GM19468 (cell line): Measurements from ENCODE around the gene MGAT4B.

Experiments used
- ATAC-seq: cut with Tn5 transposase; IDR thresholded peaks from one replicate; pipeline ENCODE4 v1.9.1; 2021; ENCODE audit warnings: mild to moderate bottlenecking, moderate library complexity, moderate number of reproducible peaks; ENCODE audit not compliant: unreplicated experiment; ENCODE audit errors: extremely low read depth

The MGAT4B gene

GRCh38 chr5:179776411-179776938 is 30.2 kb downstream of the MGAT4B start:
- no peak for ATAC-seq

- no peak for ATAC-seq
Observed at GRCh38 chr5:179774442-179774841, 32.2 kb downstream of the MGAT4B start.

GRCh38 chr5:179773686-179774040 is 33.0 kb downstream of the MGAT4B start:
- no peak for ATAC-seq

DNA sequence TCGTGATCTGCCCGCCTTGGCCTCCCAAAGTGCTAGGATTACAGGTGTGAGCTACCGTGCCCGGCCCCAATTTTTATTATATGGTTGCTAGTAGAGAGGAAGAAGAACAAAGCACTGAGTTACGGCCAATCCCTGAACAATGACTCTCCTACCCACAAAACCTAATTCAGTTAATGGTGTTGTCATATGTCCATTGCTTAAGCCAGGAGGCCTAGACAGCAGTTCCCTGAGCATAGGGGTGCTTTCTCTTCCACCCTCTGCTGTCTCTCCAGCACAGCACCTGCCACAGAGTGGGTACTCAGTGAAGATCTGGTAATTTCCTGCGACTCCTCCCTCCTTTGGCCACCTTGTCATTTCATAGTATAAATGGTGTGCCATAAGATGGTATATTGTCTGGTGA is 34.3 kb downstream of the MGAT4B start:
- no peak for ATAC-seq

DNA sequence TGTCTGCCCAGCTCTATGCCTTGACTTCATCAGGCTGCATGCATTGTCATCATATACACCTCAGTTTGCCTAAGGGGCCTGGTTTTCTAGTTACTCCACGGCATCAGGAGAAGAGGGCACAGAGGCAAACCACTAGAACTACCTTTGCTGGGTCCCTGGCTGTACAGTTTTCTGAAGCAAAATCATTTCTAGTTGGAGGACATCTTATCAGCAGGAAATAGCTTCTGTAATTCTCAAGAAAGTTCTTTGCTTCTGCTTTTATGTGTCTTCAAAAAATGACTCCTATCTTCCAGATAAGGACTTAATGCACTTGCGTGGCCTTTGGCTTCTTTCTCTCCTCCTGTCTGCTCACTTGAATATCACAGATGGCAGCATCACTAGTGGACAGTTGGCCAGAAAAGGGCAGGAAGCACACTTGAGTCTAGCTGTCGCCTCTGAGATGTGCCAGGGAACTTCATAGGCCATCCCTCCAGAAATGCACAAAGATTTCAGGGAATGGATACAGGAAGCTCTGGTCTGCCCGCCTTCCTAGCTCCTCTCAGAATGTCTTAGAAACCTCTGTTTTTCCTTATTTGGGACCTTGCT is 35.3 kb downstream of the MGAT4B start:
- no peak for ATAC-seq

DNA sequence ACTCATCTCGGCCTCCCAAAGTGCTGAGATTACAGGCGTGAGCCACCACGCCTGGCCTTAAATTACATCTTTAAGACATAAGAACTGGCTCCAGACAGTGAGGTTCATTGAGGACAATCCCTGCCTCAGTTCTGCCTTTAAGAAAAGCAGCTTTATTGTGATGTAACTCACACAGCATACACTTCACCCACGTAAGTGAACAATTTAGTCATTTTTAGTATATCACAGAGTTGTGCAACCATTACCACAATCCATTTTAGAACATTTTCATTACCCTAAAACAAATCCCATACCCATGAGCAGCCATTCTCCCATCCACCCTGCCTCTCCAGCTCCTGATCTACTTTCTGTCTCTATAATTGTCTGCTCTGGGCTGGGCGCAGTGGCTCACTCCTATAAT is 36.9 kb downstream of the MGAT4B start:
- ATAC-seq = no peak

GRCh38 chr5:179769271-179769670 is 37.4 kb downstream of the MGAT4B start:
- ATAC-seq = no peak

DNA sequence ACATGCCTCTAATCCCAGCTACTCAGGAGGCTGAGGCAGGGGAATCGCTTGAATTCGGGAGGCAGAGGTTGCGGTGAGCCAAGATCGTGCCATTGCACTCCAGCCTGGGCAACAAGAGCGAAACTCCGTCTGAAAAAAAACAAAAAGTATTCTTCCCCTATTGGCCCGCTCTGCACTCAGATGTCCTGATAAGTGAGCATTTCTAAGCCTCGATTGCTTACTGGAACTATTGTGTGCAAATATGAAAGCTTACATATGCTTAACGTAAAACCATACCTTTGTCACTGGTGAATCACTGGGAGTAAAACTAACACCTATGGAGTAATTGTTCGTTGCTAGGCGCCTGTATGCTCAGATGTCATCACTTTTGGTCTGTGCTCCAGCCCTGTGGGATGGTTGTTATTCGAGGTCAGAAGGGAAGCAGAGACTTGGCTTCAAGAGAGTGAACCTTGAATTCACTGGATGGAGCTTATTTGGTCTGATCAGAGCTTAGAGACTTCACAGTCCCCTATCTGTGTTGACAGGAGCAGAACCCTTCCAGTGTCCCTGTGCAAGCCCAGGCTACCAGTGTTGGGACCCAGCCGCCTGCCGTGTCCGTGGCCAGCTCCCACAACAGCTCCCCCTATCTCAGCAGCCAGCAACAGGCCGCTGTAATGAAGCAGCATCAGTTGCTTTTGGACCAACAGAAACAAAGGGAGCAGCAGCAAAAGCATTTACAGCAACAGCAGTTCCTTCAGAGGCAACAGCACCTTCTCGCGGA is 38.2 kb downstream of the MGAT4B start:
- ATAC-seq = no peak

DNA sequence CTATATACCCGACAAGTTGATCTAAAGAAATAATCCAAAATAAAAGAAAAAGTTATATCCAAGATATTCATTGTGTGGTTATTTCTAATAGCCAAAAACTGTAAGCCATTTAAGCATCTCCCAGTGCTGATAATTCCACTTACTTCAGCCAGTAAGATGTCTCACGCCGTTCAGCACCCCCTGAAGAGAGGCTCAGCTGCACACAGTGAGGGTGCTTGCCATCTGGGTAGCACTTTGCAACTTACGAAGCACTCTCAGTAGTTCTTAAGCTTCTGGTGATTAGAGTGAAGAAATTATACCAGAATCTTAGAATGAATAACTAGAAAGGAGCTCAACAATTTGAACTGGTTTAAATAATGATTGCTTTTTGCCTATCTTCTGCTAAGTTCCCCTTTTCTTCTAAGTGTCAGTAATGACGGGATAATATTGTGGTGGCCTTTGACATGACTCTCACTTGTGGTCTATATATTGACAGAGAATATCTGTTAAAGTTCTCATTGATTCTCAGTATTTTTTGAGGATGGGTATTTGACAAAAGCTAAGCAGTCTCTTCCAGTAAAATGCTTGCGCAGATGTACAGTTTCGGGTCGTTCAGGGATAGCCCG is 39.1 kb downstream of the MGAT4B start:
- ATAC-seq = no peak

- no peak for ATAC-seq
Observed at GRCh38 chr5:179766726-179767455, 39.8 kb downstream of the MGAT4B start.

DNA sequence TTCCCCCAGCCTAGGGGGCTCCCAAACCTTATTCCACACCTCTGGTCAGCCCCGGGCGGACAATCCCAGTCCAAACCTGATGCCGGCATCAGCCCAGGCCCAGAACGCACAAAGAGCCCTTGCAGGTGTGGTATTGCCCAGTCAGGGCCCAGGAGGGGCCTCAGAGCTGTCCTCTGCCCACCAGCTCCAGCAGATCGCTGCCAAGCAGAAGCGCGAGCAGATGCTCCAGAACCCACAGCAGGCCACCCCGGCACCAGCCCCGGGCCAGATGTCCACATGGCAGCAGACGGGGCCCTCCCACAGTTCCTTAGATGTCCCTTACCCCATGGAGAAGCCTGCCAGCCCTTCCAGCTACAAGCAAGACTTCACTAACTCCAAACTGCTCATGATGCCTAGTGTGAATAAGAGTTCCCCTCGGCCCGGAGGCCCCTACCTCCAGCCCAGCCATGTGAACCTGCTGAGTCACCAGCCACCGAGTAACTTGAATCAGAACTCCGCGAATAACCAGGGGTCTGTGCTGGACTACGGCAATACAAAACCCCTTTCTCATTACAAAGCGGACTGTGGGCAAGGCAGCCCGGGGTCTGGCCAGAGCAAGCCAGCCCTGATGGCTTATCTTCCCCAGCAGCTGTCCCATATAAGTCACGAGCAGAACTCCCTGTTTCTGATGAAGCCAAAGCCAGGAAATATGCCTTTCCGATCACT is 40.5 kb downstream of the MGAT4B start:
- no peak for ATAC-seq

GRCh38 chr5:179765400-179765799 is 41.3 kb downstream of the MGAT4B start:
- ATAC-seq = no peak

DNA sequence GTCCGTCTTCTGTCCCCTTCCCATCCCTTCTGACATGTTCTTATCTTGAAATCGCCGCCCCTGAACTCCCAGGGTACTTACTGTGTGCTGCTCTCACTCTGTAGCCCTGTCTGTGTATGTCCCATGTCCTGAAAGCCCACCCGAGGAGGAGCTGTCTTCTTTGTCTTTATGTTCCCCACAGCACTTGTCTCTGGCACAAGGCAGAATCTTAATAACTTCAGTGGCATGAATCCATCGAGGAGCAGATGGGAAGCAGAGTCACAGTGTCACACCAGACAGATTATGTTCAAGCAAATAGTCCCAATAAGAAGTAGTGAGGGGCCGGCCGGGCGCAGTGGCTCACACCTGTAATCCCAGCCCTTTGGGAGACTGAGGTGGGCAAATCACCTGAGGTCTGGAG is 42.6 kb downstream of the MGAT4B start:
- ATAC-seq = no peak

DNA sequence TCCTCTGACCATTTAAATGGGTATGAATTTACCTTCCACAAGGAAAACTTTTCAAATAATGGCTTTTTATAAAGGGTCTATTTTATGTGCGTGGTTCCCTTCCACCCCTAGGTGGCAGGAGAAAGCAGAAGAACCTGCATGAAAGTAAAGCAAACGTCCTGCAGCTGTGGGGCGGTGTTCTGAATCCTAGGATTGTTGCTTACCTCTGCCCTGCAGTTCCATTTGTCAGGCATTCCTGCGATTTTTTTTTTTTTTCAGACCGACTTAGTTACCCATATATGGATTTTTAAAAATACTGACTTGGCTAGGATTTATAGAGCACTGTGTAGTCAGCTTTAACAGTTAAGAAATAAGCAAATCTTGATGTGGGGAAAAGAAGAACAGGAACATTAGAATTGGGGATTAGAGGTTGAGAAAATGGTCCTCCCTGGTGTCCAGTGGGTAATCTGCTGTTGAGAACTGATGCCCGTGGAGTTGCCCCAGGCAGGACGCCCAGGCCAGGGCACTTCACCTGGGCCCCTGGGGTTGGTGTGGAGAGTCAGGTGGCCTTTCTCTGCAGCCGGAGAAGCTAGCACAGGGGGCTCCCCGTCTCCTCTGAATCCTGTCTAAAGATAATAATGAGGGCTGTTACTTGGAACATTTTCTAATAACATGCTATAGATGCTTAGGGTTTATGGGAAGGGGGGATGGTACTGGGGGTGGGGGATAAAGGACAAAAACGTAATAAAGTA is 43.3 kb downstream of the MGAT4B start:
- no peak for ATAC-seq

GRCh38 chr5:179762781-179763176 is 43.9 kb downstream of the MGAT4B start:
- ATAC-seq = no peak

DNA sequence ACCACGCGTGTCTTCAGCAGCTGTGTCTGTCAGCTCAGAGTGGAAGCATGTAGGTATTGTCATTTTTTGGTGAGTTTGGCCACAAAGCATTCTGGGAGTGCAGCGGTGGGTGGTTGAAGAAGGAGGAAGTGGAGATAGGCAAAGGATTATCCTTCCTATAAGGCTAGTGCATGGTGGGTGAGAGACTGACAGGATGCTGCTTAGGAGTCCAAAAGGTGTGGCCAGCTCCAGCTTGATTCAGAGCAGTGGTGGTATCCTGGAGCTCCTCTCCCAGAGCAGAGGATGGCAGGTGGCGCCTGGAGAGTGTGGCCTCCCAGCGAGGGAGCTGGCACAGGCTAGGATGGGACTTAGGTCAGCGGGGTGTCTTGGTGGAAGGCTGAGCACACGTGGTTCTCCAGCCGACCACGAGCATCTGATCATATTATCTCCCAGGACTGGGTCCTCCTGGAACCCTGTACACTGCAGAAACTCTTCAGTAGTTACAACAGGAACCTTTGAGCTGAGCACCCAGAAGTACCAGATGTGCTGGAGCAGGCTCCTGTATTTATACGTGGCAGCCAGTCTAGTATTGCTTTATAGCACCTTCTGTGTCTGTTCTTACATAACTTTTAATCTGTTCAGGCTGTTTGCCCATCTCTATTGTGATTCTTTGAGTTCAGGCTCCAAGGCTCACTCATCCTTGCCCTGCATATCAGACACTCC is 44.4 kb downstream of the MGAT4B start:
- no peak for ATAC-seq

GRCh38 chr5:179759581-179760551 is 46.8 kb downstream of the MGAT4B start:
- no peak for ATAC-seq

DNA sequence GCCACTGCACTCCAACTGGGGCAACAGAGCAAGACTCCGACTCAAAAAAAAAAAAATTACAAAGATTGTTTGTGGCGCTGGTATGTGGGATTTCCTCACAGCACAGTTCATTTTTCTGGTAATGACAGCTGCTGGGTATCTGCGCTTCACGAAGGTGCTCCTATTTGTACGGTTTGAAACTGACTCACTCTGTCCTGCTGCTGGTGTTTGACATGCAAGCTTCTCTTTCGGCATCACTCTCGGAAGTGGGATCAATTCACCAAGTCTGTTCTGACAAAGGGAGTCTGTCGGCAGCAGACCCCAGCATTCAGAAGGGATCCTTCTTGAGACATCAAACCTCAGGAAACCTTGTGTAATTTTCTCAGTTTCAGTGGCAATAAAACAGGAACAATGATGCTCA is 47.7 kb downstream of the MGAT4B start:
- no peak for ATAC-seq
